Neuron (in vitro differentiated cells): ENCODE measurements around the gene GALT.
"Not testable (repeated sequence)": the region's sequence is repeated elsewhere in the genome, so short reads cannot be mapped to it uniquely, and the experiment has no call there.

Experiments
- H2AFZ ChIP-seq: one replicate; pipeline ENCODE4 v1.6.1; 2013; ENCODE audit warnings: low read depth, mild to moderate bottlenecking, inconsistent platforms, low read length, moderate library complexity
- H3K27me3 ChIP-seq: one replicate; pipeline ENCODE4 v1.6.1; 2013; ENCODE audit warnings: low read length; ENCODE audit not compliant: insufficient read depth
- H3K36me3 ChIP-seq: one replicate; pipeline ENCODE4 v1.6.1; 2013; ENCODE audit warnings: low read length; ENCODE audit not compliant: insufficient read depth
- H3K4me1 ChIP-seq: one replicate; pipeline ENCODE4 v1.6.1; 2013; ENCODE audit warnings: low read length; ENCODE audit not compliant: insufficient read depth
- H3K4me3 ChIP-seq: 2 replicates; pipeline ENCODE4 v1.5.1; 2013; ENCODE audit warnings: mild to moderate bottlenecking, low read length, moderate library complexity
- H3K9me3 ChIP-seq: one replicate; pipeline ENCODE4 v1.6.1; 2013; ENCODE audit warnings: low read length

Gene GALT

DNA sequence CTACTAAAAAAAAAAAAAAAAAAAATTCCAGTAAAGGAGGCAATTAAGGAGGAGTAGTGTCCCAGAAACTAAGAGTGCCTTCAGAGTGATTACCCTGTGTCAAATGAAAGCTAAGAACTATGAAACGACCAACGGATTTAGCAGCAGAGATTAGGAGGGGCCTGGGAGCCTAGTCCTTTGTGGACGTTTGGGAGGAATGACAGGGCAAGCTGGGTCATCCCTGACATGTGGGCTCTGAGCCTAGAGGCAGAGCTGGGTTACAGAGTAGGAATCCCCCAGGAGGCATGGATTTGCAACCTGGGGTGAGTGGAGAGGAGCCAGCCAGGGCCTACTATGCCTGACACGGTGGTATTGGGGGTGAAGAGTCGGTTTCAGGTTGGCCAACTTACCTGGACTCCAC is 13.3 kb upstream of the GALT start:
- H3K27me3 ChIP-seq = peaks cover 29% of the 10 kb centered on the region
- no peaks in the 10 kb centered on the region for H3K9me3 ChIP-seq
- no peak overlapping the region for H2AFZ ChIP-seq
- H3K4me1 ChIP-seq = peaks cover 19% of the 10 kb centered on the region
- H3K4me3 ChIP-seq = no peak overlapping the region
- peaks cover 7% of the 10 kb centered on the region for H3K36me3 ChIP-seq

DNA sequence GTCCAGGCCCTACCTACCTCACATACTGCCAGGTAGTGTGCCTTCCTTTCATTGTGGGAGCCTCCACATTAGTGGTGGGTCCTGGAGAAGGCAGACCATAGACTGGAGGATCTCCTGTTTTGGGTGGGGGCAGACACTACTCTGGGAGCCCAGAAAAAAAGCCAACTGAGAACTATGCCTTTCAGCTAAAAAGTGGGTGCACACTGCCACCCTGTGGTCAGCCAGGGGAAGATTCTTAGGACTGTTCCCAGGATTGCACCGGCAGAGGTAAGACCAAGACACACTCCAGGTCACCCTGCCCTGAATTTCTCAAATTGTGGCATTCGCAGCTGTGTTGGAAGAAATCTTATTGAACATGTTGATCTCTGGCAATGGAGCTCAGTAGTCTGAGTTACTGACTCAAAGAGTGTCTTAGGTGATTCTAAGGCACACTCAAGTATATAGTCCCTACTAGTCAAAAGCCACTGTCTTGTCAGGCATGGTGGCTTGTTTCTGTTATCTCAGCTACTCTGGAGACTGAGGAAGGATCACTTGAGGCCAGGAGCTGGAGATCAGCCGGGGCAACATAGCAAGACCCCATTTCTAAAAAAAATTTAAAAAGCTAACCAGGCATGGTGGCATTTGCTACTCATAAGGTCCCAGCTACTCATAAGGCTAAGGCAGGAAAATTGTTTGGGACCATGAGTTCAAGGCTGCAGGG is 12.5 kb upstream of the GALT start:
- no peaks in the 10 kb centered on the region for H3K9me3 ChIP-seq
- H3K36me3 ChIP-seq = peaks cover 7% of the 10 kb centered on the region
- H3K4me1 ChIP-seq = peaks cover 16% of the 10 kb centered on the region

DNA sequence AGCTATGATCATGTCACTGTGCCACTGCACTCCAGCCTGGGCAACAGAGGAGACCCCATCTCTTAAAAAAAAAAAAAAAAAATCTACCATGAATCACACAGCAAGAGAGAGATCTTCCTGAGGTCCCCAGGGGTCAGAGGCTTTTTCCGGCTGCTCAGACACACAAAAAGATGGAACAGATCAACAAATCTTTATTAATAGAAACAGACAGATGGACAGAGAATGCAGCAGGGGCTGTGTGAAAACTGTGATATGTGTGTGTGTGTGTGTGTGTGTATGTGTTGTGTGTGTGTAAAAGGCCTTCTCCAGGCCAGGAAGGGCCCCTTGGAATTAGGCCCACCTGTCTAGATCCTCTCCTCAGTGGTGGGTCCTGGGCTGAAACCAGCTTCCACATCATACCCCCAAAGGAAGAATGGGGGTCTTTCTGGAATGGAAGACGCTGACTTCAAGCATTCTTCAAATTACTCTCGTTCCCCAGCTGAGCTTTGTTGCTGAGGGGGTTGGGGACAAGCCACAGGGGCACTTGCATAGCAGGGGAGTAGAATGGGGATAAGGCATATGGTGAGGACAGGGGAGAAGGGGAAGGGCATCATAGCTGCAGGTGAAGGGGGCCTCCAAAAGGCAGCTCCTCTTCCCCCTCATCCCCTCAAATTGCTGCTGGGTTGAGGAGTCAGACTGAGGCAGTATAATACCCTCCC is 11.8 kb upstream of the GALT start:
- Histone ChIP-seq H3K36me3 (peaks cover 7% of the 10 kb centered on the region), H3K4me1 (peaks cover 11% of the 10 kb centered on the region)

More for the DNA sequence above, 12.5 kb upstream of the GALT start:
- Histone ChIP-seq H3K27me3 (peaks cover 22% of the 10 kb centered on the region), H3K4me3 (no peak overlapping the region), H2AFZ (no peak overlapping the region)

DNA sequence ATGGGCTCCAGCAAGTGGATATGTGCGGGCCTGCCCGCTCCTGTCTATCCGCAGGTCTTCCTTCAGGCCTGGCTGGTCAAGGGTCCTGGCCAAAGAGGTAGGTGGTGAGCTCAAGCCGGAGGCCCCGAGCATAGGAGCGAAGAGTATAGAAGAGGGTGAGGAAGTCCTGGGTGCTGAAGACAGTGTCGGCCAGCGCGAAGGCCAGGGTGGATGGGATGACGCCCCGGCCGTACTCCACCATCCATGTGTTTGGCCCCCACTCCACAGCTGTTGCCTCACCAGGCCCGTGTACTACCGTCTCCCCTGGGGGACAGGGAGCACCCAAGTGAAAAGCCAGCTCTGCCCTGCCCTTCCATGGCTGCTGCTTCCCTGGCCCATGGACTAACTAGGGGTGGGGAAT is 10.9 kb upstream of the GALT start:
- H3K27me3 ChIP-seq = peaks cover 8% of the 10 kb centered on the region
- H3K9me3 ChIP-seq = no peaks in the 10 kb centered on the region
- H3K36me3 ChIP-seq = peaks cover 7% of the 10 kb centered on the region
- H2AFZ ChIP-seq = no peak overlapping the region
- H3K4me1 ChIP-seq = peaks cover 11% of the 10 kb centered on the region
- H3K4me3 ChIP-seq = no peak overlapping the region

More for the DNA sequence above, 11.8 kb upstream of the GALT start:
- Histone ChIP-seq H3K9me3 (no peaks in the 10 kb centered on the region), H3K27me3 (peaks cover 17% of the 10 kb centered on the region), H2AFZ (no peak overlapping the region), H3K4me3 (no peak overlapping the region)

DNA sequence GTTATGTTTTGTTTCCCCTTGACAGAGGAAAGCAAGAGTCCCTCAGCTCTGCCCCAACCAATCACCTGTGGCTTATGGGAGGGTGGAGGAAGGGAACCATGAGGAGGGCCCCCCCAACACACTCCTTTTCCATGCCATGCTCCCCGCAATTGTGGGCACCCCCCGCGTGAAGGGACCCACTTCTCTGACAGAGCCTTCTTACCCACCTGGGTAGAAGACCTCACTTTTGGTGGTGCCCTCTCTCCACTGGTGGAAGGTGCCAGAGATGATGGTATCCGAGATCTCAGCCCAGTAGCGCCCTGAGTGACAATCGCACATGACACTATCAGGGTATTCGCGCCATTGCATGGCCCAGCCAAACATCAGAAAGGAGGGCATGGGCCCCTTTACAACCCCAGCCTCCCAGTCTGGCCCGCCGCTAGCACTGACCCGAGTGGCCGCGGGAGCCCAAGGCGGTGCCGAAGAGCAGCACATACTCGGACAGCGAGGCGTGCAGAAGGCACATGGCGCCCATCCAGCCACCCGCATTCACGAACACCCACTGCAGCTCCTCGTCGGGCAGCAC is 9.6 kb upstream of the GALT start:
- Histone ChIP-seq H2AFZ (peak overlapping the region; percentile 71), H3K4me3 (peak overlapping the region; percentile 71), H3K36me3 (peaks cover 7% of the 10 kb centered on the region), H3K4me1 (peaks cover 11% of the 10 kb centered on the region), H3K27me3 (no peaks in the 10 kb centered on the region), H3K9me3 (no peaks in the 10 kb centered on the region)

DNA sequence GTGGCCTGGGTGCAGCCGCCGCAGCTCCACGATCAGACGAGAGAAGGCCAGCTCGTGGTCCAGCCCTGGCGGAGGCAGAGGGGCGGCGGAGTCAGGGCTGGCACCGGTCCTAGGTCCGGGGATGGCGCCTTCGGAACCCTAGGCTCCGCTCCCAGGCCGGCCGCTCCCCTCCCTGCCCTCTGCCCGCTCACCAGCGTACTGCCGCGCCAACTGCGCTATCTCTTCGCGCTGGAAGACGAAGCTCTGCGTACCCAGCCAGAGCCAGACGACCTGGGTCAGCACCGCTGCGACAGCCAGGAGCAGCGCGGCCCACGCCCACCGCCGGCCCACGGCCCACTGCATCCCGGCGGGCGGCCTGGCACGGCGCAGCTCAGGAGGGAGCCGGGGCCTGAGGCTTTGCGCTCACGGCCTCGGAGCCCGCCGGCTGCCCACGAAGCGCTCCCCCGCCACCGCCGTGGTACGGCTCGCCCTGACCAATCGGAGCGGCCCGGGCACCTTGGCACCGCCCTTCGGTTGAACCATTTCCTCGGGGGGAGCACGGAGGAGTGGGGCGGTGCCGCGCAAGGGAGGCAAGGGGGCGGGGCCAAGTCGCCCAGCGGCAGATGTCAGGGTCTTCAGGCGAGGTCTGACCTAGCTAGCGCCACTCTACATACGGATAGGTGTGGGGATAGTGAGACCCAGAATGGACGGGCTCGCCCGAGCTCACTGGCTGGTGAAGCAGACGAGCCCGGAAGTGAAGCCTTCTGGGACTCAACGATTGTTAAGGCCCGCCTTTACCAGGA is 8.9 kb upstream of the GALT start, which contains the start of gene SIGMAR1:
Gene SIGMAR1, minus strand, starts transcription at position 432 of the 782 bp plus-strand sequence. Its CDS starts 90 bp downstream, at position 342.
- Histone ChIP-seq H3K27me3 (no peaks in the 10 kb centered on the region), H3K36me3 (peaks cover 7% of the 10 kb centered on the region), H3K4me1 (peaks cover 11% of the 10 kb centered on the region), H3K9me3 (no peaks in the 10 kb centered on the region), H3K4me3 (peak within 1 kb of the TSS; percentile 71), H2AFZ (peak within 1 kb of the TSS; percentile 71)

DNA sequence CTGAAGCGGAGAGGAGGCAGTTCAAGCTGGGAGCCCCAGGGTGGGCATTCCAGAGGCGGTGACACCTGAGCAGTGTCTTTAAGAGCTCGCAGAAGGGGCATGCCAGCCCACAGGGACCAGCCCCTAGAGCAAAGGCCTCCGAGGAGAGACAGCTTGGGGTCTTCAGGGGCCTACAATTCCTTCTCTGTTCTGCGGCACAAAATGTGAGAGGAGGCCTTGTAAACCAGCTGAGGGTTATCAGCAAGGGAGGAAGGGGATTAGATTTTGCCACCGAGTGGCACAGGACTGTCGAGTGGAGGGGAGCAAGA is 8.4 kb upstream of the GALT start:
- Histone ChIP-seq H3K27me3 (no peaks in the 10 kb centered on the region), H3K4me3 (peak overlapping the region; percentile 71), H2AFZ (peak overlapping the region; percentile 71), H3K36me3 (peaks cover 7% of the 10 kb centered on the region), H3K4me1 (peaks cover 11% of the 10 kb centered on the region), H3K9me3 (no peaks in the 10 kb centered on the region)

DNA sequence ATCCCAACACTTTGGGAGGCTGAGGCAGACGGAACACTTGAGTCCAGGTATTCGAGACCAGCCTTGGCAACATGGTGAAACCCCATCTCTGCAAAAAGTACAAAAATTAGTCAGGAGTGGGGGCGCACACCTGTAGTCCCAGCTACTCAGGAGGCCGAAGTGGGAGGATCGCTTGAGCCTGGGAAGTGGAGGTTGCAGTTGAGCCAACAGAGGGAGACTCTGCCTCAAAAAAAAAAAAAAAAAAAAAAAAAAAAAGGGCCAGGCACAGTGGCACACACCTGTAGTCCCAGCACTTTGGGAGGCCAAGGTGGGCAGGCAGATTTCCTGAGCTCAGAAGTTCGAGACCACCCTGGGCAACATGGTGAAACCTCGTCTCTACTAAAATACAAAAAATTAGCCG is 7.2 kb upstream of the GALT start:
- peaks cover 11% of the 10 kb centered on the region for H3K4me1 ChIP-seq
- H3K9me3 ChIP-seq, H3K27me3 ChIP-seq, H3K36me3 ChIP-seq, H2AFZ ChIP-seq, H3K4me3 ChIP-seq: not testable (repeated sequence)

DNA sequence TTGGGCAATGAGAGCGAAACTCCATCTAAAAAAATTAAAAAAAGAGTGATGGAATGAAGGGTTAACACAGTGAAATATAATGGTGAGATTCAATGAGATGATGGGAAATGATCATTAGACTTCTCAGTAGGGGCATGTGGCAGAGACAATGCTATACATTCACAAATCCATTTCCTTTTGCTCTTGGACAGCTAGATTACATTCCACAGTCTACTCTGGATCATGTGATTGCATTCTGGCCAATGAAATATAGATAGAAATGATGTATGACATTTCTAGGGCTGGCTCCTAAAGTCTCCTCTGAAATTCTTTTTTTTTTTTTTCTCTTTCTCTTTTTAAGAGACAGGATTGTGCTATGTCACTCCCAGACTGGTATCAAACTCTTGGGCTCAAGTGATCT is 3.8 kb upstream of the GALT start:
- no peak overlapping the region for H2AFZ ChIP-seq
- no peaks in the 10 kb centered on the region for H3K27me3 ChIP-seq

DNA sequence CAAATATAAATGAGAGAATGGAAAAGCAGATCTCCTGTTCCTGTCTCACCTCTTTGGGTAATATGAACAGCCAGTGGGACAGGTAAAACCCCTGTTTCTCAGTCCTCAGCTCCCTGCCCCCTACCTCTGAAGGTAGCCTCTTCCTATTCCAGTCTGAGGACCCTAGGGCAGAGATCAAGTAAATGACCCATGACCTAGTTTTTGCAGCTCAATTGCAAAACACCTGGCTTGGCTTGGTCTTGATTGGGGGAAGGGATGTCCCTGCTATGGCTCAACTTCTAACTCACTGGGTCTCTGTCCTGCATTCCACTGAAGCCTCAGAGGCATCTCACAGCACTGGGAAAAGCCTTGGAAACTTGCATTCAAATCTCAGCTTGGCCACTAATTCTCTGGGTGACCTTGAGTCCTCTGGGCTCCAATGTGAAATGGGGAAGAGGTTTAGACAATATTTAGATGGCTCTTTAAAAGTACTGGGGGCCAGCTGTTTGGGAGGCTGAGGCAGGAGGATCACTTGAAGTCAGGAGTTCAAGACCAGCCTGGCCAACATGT is 1.6 kb upstream of the GALT start:
- Histone ChIP-seq H3K4me1 (peaks cover 15% of the 10 kb centered on the region), H3K4me3 (no peak overlapping the region), H3K27me3 (no peaks in the 10 kb centered on the region), H2AFZ (no peak overlapping the region), H3K9me3 (no peaks in the 10 kb centered on the region), H3K36me3 (peaks cover 13% of the 10 kb centered on the region)

More for the DNA sequence above, 3.8 kb upstream of the GALT start:
- H3K36me3 ChIP-seq = no peaks in the 10 kb centered on the region
- no peak overlapping the region for H3K4me3 ChIP-seq
- no peaks in the 10 kb centered on the region for H3K9me3 ChIP-seq
- H3K4me1 ChIP-seq = peaks cover 16% of the 10 kb centered on the region

DNA sequence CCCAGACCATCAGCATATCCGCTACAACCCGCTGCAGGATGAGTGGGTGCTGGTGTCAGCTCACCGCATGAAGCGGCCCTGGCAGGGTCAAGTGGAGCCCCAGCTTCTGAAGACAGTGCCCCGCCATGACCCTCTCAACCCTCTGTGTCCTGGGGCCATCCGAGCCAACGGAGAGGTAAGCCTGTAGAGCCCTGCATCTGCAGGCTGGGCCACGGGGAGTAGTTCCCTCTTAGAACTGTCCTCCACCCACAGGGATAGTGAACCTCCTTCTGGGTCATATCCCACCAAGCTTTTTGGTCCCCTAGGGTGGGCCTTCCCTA is 569 bp downstream of the GALT start:
- Histone ChIP-seq H3K9me3 (no peaks in the 10 kb centered on the region), H3K4me3 (peak overlapping the region; percentile 80), H2AFZ (peak overlapping the region; percentile 71), H3K4me1 (peaks cover 26% of the 10 kb centered on the region), H3K27me3 (no peaks in the 10 kb centered on the region), H3K36me3 (peaks cover 13% of the 10 kb centered on the region)

DNA sequence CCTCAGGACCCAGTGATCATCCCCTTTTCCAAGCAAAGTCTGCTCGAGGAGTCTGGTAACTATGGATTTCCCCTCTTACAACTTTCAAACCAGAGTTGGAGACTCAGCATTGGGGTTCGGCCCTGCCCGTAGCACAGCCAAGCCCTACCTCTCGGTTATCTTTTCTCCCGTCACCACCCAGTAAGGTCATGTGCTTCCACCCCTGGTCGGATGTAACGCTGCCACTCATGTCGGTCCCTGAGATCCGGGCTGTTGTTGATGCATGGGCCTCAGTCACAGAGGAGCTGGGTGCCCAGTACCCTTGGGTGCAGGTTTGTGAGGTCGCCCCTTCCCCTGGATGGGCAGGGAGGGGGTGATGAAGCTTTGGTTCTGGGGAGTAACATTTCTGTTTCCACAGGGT is 1.2 kb downstream of the GALT start:
- H3K9me3 ChIP-seq = no peaks in the 10 kb centered on the region
- H3K27me3 ChIP-seq = no peaks in the 10 kb centered on the region
- H3K36me3 ChIP-seq = peaks cover 13% of the 10 kb centered on the region
- H3K4me3 ChIP-seq = peak overlapping the region; percentile 80
- H3K4me1 ChIP-seq = peaks cover 32% of the 10 kb centered on the region
- H2AFZ ChIP-seq = no peak overlapping the region

DNA sequence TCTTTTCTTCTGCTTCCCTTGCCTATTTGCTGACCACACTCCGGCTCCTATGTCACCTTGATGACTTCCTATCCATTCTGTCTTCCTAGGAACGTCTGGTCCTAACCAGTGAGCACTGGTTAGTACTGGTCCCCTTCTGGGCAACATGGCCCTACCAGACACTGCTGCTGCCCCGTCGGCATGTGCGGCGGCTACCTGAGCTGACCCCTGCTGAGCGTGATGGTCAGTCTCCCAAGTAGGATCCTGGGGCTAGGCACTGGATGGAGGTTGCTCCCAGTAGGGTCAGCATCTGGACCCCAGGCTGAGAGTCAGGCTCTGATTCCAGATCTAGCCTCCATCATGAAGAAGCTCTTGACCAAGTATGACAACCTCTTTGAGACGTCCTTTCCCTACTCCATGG is 2.2 kb downstream of the GALT start:
- H3K4me1 ChIP-seq = peaks cover 42% of the 10 kb centered on the region
- no peak overlapping the region for H2AFZ ChIP-seq
- peaks cover 13% of the 10 kb centered on the region for H3K36me3 ChIP-seq
- H3K9me3 ChIP-seq = no peaks in the 10 kb centered on the region
- H3K27me3 ChIP-seq = no peaks in the 10 kb centered on the region
- no peak overlapping the region for H3K4me3 ChIP-seq
